RPMI8226 (cell line): Measurements from ENCODE around the gene JAKMIP1.

Experiments used
- DNase-seq: peaks from one replicate; pipeline ENCODE4 v3.0.0-alpha.2; 2015

Gene JAKMIP1

DNA sequence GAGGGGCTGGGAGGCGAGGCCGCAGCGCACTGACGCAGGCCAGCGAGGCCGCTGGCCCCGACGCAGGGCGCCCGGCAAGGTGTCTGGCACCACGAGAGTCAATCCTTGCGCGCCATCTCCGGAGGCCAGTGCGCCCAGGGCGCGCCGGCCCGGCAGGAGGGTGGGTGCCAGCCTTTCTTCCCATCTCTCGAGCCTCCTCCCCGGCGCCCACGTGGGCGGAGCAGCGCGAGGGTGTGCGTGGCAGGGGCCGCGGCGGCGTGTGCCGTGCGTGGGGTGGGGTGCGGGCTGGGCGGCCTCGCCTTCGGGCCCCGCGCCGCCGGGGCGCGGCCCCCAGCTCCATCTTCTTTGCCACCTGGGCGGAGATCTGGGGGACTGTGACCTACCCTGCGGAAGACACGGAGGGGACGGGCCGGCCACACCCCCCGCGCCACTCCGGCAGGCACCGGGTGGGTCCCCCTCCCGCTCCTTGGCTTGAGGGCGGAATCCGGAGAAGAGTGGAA, 877 bp downstream of the JAKMIP1 start:
- no peak for DNase-seq

DNA sequence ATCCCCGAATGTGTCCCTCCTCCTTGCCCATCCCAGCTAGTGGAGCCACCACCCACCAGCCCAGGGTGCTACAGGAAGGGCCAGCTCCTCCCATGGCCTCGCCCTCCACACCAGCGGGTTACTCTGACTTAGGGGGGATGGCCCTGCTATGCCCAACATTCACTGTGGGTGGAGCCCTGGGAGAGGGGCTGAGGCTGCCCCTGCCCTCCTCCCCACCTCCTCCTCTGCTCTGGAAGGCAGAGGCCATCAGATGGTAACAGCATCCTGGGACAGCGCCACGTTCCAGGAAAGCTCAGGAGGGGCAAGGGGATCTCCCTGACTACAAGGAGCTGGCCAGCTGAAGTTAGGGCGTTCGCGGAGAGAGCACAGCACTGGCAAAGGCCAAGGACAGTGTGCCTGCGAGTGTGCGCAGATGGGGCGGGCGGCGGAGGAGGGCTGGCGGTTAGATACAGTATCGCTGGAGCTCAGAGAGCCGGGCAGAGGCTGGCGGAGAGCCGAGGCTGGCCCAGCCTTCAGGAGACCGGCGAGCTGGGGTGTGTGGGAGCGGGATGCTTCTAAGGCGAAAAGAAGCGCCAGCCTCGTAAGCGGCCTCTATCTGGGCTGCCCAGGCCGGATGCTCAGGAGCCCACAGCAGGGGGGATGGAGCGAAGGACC, 1.5 kb downstream of the JAKMIP1 start:
- no peak for DNase-seq

GRCh38 chr4:6198278-6198677, 2.1 kb downstream of the JAKMIP1 start:
- DNase-seq: no peak

GRCh38 chr4:6197433-6198174, 2.7 kb downstream of the JAKMIP1 start:
- no peak for DNase-seq

GRCh38 chr4:6196871-6197270, 3.5 kb downstream of the JAKMIP1 start:
- DNase-seq: no peak

DNA sequence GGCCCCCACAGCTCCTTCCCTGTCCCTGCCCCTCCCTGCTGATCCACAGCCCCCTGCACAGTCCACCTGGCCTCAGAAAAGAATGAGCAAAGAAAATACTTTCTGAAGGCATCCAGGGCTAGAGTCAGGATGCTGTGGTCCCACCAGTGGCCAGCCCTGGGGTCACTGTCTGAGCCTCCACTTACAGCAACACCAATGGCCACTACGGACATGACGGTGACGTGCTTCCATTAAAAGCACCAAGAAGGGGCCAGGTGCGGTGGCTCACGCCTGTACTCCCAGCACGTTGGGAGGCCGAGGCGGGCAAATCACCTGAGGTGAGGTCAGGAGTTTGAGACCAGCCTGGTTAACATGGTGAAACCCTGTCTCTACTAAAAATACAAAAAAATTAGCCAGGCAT, 4.0 kb downstream of the JAKMIP1 start:
- DNase-seq: no peak

- no peak for DNase-seq
Measured at GRCh38 chr4:6195602-6196319, 4.6 kb downstream of the JAKMIP1 start.

DNA sequence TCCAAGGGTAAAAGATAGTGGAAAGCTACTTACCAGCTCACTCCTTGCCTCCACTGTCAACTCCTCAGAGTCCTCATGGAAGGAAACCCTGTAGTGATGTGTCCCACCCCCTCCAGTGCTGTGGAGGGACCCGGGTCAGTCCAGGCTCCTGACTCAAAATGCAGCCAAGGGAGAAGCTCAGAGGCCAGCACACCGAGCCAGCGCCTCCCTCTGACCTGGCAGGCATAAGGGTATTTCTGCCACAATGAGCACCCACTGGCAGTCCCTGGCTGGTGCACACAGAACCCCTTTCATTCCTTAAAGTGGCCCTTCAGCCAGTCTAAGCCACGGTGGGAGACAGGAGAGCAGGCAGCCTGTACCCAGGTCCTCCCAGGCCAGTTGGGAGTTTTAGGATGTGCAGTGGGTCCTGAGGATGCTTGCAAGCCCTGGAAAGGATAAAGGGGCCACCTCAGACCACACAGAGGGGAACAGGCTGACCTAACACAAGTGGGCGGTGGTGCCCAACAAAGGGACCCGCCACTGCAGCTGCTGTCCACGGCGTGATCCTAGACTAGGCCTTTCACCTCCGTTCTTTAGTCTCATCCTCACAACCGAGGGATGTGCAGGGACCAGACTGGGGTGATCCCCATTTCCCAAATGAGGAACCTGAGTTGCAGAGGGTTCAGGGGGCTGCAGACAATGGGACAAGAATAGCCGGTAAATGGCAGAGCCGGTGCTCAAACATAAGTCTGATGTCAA, 5.7 kb downstream of the JAKMIP1 start:
- no peak for DNase-seq

- DNase-seq: no peak
Measured at GRCh38 chr4:6193399-6193798, 7.0 kb downstream of the JAKMIP1 start.

GRCh38 chr4:6192245-6192644, 8.1 kb downstream of the JAKMIP1 start:
- no peak for DNase-seq

GRCh38 chr4:6191448-6192130, 8.8 kb downstream of the JAKMIP1 start:
- no peak for DNase-seq

GRCh38 chr4:6190486-6190885, 9.9 kb downstream of the JAKMIP1 start:
- no peak for DNase-seq

DNA sequence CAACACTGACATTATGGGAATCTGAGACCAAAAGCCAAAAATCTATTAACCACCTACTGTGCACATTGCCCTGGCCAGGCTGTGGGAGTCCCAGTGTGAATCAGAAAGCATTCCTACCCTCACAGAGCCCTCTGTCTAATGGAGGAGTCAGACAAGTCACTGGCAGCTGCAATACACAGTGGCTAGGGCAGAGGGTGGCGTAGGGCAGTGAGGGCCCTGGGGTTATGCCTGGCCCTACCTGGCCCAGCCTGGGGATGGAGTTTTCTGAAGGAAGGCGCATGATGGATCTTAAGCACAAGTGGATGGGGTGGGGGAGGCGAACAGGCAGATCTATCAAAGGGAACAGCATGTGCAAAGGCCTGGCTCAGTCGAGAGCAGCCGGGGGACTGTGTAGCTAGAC, 10.8 kb downstream of the JAKMIP1 start:
- no peak for DNase-seq

GRCh38 chr4:6188687-6189305, 11.6 kb downstream of the JAKMIP1 start:
- DNase-seq: no peak

DNA sequence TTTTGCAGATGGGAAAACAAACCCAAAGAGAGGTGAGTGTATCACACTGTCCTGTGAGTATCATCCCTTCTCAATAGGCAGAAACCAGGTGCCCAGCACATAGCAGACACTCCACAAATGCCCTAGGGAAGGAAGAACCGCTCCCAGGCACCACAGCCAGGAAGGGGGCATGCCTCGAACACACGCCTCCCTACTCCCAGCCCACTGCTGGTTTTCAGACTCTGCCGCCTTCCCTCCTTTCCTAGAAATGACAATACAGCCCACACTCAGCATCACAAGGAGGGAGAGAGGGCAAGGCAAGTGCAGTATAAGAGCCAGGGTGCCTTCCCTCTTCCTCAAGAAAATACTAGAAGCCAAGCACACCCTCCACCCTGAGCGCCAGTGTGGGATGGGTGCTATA, 16.2 kb downstream of the JAKMIP1 start:
- DNase-seq: no peak

DNA sequence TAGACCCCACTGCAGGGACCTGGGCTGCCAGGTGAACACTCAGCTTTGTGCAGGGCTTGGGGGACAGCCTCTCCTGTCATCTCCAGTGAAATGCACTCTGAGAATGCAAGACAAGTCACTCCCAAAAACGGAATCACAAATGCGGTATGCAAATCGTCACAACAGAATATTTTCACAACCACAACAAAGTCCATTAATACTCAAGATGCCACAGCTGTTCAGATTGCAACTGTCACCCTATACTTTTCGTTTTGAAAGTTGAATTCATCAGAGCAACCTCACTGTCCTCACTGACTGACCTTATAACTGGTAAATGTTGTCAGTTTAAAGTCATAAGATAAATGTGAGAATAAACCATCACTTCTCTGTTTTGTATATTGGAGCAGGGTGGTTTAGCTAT, 16.6 kb downstream of the JAKMIP1 start:
- no peak for DNase-seq

- no peak for DNase-seq
Measured at GRCh38 chr4:6182376-6183280, 17.7 kb downstream of the JAKMIP1 start.

DNA sequence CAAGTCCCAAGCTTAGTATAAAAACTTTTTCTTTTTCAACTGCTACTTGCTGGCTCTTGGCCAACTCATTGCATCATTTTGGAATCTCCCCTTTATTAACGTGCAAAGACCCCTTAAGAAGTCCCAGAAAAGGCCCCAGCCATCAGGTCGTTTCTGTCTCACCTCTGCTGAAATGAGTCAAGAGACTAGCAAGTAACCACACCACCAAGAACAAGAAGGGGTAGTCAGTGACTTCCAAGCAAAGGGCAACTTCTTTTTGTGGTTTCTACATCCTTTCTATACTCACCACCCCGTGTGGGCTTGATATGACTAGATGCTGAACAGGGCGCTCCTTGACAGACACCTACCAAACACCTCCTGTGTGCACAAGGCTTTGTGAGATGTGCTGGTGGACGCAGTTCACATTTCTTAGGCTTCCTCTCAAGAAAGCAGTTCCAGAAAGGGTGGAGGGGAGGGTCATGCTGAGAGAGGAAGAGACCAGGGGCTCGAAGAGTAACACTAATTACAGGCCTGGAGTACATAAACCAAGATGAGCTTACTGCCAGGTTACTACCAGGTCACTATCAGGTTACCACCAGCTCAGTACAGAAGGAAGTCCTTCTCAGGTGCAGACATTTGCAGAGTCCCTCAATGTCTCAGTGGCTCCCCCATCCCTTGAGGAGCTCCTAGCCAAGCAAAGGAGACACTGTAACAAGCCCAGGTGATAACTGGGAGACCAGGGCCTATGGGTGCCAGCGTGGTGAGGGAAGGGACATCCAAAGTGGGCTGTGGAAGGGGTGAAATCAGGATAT, 19.3 kb downstream of the JAKMIP1 start:
- DNase-seq: no peak

GRCh38 chr4:6179362-6179761, 21.0 kb downstream of the JAKMIP1 start:
- DNase-seq: no peak

GRCh38 chr4:6178757-6179156, 21.6 kb downstream of the JAKMIP1 start:
- no peak for DNase-seq
